ENCODE data around the gene PTBP1.
"Not testable (repeated sequence)": the region's sequence is repeated elsewhere in the genome, so short reads cannot be mapped to it uniquely, and the experiment has no call there.

PTBP1 gene

GRCh38 chr19:825897-826644 is 28.8 kb downstream of the PTBP1 start:
- no peak for DNase-seq (ENCODE audit: low read depth in 1 of 2, low spot score in 1 of 2)

- DNase-seq (ENCODE audit: low read depth in 1 of 2, low spot score in 1 of 2) = no peak
These were observed 30.1 kb downstream of the PTBP1 start for GRCh38 chr19:827314-827709.

- DNase-seq (ENCODE audit: low read depth in 1 of 2, low spot score in 1 of 2) = no peak
These were observed 30.6 kb downstream of the PTBP1 start, which contains the start of gene AZU1 for GRCh38 chr19:827710-828321. TSS of gene AZU1 (plus strand) at chr19:827837. CDS start at chr19:827847, 10 bp downstream.

- DNase-seq (ENCODE audit: low read depth in 1 of 2, low spot score in 1 of 2) = no peak
These were observed 32.0 kb downstream of the PTBP1 start for GRCh38 chr19:829129-829758.

GRCh38 chr19:831407-832369 is 34.4 kb downstream of the PTBP1 start:
- no peak for DNase-seq (ENCODE audit: low read depth in 1 of 2, low spot score in 1 of 2)

- no peak for DNase-seq (ENCODE audit: low read depth in 1 of 2, low spot score in 1 of 2)
These were observed 37.0 kb downstream of the PTBP1 start for GRCh38 chr19:834216-834615.

- no peak for DNase-seq (ENCODE audit: low read depth in 1 of 2, low spot score in 1 of 2)
These were observed 38.1 kb downstream of the PTBP1 start for GRCh38 chr19:835210-835810.

GRCh38 chr19:840519-841206 is 43.4 kb downstream of the PTBP1 start, which contains the start of gene PRTN3:
TSS of gene PRTN3 (plus strand) at chr19:840999. CDS start at chr19:841009, 10 bp downstream.
- DNase-seq (ENCODE audit: low read depth in 1 of 2, low spot score in 1 of 2) = no peak

- DNase-seq (ENCODE audit: low read depth in 1 of 2, low spot score in 1 of 2) = not testable (repeated sequence)
These were observed 45.5 kb downstream of the PTBP1 start for GRCh38 chr19:842802-843179.

GRCh38 chr19:843180-843835 is 46.1 kb downstream of the PTBP1 start:
- no peak for DNase-seq (ENCODE audit: low read depth in 1 of 2, low spot score in 1 of 2)

- no peak for DNase-seq (ENCODE audit: low read depth in 1 of 2, low spot score in 1 of 2)
These were observed 46.7 kb downstream of the PTBP1 start for GRCh38 chr19:843836-844545.

- DNase-seq (ENCODE audit: low read depth in 1 of 2, low spot score in 1 of 2) = no peak
These were observed 47.3 kb downstream of the PTBP1 start for GRCh38 chr19:844546-844971.

GRCh38 chr19:845707-846521 is 48.7 kb downstream of the PTBP1 start:
- no peak for DNase-seq (ENCODE audit: low read depth in 1 of 2, low spot score in 1 of 2)

- no peak for DNase-seq (ENCODE audit: low read depth in 1 of 2, low spot score in 1 of 2)
These were observed 51.2 kb downstream of the PTBP1 start for GRCh38 chr19:848386-848921.

GRCh38 chr19:849195-849594 is 51.9 kb downstream of the PTBP1 start:
- not testable (repeated sequence) for DNase-seq (ENCODE audit: low read depth in 1 of 2, low spot score in 1 of 2)

GRCh38 chr19:850221-850978 is 53.1 kb downstream of the PTBP1 start:
- no peak for DNase-seq (ENCODE audit: low read depth in 1 of 2, low spot score in 1 of 2)

GRCh38 chr19:850979-851335 is 53.7 kb downstream of the PTBP1 start:
- no peak for DNase-seq (ENCODE audit: low read depth in 1 of 2, low spot score in 1 of 2)

Measured in stimulated activated CD4-positive, alpha-beta T cell treated with anti-CD3 and anti-CD28 coated beads, Interleukin-15, amount 100 ng/mL, for 1 hour (primary cell).